Activated CD8-positive, alpha-beta memory T cell treated with anti-CD3 and anti-CD28 coated beads, Interleukin-2, amount 50 U/mL, for 1 hour (primary cell): ENCODE data around the gene CNOT6L.

Experiments used
- DNase-seq: peaks from one replicate; pipeline ENCODE4 v3.0.0-alpha.2; 2020; ENCODE audit errors: extremely low read depth

The CNOT6L gene

DNA sequence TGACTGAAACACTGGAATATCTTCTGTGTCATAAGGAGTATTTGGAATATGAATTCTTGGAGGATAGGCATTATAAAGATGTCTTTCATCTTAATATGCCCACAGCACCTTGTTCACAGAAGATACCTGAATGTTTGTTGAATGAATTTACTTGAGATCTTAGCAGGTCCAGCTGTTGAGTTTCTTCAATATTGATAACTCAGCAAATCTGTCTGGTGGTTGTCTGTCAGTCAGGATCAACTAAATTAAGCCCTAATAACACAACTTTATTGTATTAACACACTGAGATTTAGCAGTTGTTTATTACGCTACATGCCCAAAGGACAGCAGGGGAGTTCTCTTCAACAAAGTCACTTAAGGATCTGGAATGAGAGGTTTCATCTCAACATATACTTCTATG lies 106.5 kb downstream of the CNOT6L start:
- no peak for DNase-seq

DNA sequence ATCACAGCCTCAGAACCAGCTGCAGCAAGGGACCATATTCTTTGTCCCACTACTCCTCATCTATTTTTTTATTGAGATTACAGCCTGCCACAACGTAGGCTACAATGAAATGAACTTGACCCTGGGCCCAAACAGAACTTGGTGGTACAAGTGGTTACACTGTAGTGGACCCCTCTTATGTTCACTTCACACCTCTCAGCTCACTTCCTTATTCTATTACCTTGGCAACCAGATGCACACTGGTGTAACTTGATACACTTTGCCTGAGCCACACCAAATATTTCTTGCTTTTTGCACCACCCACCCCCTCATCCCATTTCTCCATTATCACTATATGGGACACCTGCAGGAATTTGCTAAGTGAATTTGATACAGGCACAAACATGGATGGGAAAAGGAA lies 107.7 kb downstream of the CNOT6L start:
- no peak for DNase-seq

DNA sequence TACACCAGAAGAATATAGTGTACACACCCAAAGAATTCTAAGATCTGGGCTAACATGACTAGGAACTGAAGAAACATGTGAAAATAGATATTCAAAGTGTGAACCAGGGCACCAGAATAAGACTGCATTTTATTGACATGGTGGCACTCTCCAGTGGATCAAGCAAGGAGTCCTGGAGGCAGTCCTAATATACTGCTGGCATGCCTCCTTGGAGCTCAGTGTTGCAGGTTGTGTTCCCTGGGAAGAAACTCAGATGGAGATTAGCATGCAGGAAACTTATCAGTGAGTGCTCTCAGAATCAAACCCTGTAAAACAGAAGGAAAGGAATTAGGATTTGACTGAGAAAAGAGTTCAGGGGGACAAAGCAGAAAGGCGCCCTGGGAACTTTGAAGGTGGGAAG lies 108.5 kb downstream of the CNOT6L start:
- DNase-seq = no peak

DNA sequence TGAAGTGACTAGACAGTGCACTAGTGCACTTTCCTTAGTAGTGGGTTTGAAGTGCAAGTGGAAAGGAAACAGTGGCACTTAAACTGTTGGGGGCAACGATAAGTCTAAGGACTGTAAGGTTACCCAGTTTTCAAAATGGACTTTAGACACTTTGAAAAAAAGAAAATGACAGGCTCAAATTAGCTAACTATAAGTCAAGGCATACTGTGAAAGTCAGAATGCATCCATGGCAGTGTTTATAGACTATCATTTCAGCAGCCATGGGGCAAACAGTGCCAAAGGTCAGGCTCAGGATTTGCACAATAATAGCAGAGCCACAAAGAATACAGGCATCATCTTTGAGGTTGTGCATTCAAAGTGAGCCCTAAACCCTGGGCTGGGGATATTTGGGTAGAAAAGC lies 109.1 kb downstream of the CNOT6L start:
- DNase-seq = no peak

DNA sequence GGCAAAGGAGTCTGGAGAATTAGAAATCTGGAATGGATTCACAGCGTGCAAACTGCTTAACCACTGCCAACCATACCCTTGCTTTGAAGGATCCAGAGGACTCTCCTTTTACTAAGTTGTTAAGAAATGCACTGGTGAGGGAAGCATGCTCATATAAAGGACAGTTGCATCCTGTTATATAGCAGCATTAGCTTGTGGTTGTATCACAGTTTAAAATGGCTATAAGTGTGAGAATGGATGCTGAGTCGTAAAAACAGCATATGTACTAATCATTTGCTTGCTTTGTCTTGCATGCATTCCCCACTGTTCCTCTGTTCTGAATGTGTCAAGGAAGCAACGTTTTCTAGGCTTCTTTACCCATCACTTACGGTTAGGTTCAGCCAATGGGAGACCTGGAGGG lies 112.5 kb downstream of the CNOT6L start:
- DNase-seq = no peak

DNA sequence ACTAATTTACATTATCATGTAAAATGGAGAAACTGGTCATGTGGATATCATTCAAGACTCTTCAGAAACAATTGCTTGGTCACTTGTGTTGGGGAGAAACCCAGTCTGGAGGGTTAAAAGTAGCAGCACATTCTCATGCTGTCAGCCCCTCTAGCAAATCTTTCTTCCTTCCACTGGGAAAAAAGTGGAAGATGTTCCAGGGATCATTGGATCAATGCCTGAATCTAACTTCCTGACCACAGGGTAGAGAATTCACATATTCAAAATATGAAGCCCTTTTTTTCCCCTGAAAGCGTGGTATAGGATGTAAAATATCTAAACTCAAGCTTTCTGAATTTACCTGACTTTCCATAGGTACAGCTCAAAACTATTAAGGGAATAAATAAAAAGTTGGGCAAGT lies 115.5 kb downstream of the CNOT6L start:
- DNase-seq = no peak

DNA sequence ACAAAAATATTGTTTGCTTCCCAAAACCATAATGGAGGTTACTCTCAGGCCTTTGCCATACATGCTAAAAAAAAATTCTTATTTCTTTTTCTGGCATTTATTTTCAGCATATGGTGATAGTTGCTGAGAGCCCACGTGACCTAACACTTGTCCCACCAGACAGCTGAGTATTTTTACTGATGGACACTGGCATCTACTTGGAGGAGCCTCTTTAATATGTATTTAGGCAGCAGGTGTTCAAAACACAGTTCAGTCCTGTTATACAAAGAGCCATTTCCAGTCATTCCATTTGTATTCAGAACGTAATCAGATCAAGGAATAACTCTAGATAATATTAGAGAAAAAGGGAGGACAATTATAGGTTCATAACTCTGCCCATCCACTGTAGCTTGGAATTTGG lies 118.0 kb downstream of the CNOT6L start:
- DNase-seq = no peak

DNA sequence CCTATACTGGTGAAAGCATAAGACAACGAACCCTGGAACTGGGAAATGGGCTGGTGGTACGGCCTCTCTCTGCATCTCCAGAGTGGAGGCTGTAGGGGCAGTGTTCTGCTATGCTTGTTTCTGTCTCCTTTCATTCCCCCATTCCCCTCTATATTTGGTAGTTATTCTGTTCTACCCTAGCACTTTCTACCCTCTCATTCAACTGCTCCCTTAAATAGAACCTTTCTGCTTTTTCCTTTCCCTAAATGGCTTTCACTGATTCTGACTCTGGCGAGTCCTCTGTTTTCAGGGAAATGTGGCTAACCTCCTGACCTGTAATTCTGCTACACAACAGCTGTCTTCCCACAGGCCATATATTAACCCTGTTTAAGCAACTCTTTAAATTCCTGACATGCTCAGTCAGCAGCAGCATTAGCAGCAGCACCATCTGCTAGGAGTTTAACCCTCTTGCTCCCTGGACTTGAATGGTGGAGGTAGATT lies 119.4 kb downstream of the CNOT6L start:
- no peak for DNase-seq

DNA sequence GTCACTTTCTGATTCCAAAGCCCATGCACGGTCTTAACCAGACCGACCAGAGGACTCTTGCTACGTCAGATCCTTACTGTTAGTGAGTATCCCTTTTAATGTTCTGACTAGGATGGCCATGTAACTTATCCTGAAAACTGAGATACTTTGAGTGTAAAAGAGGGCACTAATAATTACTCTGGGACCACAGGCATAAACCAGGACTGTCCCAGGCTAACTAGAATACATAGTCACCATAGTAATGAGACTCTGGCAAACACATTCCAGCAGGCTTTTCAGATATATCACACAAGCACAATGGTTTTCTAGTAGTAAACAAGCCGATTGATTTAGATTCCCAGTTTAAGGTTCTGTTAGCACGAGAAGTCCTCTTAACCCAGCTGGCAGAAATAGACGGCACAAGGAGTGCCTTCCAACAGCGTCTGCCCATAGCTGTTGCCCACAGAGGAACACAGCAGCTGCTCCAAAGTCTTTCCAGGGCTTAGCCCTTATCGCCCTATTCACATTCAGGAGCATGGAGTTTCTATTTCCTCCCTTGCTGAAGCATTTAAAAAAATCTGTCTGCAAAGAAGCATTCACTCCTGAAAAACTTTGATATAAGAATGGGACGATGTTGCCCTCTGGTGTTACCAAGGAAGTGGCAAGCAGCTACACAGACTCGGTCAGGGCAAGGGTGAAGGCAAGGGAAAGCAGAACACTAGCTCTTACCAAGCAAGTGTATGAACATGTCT lies 121.1 kb downstream of the CNOT6L start:
- DNase-seq = no peak

DNA sequence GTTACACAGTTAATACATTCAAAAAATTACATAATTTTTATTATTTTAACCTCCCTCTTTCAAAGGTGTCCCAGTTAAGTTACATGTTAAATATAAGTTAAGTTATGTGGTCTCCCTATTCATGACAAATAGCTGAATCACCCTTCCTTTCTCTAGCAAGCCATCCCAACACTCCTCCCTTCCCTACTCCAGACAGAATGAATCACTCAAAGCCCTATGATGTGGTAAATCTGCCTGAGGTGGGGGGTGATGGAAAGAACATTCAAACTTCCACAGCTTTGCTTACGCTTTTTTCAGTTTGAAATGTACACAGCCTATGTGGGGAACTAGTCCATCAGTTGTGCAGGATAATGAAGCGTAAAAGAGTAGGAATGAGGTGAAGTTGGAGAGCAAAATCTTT lies 123.4 kb downstream of the CNOT6L start:
- DNase-seq = no peak

DNA sequence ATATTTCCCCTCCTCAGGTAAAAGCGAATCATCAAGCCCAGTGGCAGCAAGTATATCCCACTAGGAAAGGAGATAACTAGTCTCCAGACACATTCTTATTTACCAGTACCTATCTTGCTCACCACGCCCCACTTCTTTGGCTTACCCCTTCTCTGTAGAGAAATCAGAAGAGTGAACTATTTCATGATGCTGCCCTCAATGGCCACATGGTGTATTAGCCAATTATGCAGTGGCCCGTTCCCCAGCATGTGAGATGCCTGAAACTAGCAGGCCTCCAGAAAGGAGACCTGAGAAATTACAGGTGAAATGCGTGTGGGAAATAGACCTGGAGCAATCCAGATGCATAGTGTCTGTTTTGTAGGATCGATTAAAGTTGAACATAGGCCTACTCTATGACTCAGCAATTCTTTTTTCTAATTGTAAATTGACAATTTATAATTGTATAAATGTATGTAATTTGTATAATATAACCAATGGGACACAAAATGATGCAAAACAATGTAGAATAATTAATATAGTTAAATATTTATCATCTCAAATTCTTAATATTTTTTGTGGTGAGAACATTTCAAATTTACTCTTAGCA lies 126.2 kb downstream of the CNOT6L start:
- no peak for DNase-seq

DNA sequence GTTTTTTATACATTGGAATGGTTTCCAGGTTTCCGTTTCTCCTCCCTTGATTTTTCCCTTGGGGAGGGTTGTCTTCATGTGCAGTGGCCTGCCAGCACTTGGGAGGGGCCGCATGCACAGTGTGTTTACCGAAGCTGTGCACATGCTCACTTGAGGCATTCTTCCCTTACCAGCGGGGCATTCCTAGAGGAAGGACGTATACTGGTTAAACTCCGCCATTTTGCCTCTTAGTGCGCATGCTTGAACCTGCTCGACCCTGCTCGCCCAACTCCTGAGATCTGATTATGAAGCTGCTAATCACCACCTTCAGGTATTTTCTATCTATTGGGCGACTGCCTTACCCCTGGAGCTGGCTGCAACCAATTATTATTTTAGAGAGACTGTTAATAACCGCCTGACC lies 137.4 kb downstream of the CNOT6L start:
- no peak for DNase-seq

DNA sequence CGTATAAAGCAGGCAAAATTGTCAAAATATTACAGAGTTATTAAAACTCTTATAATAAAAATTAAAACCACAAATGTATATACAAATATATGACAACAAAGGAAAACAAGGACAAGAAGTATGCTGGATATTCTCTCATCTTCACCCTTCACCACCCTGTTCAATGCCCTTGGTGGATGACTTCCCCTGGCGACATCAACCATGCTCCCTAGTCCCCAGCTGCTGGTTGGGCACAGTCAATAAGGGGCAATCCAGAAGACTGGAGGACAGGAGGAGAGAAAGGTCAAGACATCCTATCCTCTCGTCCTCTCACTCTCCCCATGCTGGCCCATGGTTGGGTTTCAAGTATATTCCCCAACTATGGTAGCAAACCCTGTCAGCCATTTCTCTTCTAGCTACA lies 142.3 kb downstream of the CNOT6L start:
- no peak for DNase-seq

DNA sequence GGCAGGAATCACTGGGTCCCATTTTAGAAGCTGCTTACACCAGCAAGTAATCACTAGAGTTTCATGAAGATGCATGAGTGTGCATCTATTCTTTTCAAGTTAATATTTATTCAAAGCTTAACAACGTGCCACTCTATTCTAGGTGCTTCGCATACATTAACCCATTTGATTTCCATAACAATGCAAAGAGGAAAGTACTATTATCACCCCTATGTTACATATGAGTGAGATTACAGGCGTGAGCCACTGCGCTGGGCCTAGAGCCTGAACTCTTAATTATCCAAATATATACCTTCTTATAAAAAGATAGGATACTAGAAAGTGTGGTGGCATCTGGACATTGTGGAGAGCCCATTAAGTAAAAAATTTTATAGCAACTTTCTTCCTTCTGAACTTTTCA lies 148.1 kb downstream of the CNOT6L start:
- DNase-seq = no peak

DNA sequence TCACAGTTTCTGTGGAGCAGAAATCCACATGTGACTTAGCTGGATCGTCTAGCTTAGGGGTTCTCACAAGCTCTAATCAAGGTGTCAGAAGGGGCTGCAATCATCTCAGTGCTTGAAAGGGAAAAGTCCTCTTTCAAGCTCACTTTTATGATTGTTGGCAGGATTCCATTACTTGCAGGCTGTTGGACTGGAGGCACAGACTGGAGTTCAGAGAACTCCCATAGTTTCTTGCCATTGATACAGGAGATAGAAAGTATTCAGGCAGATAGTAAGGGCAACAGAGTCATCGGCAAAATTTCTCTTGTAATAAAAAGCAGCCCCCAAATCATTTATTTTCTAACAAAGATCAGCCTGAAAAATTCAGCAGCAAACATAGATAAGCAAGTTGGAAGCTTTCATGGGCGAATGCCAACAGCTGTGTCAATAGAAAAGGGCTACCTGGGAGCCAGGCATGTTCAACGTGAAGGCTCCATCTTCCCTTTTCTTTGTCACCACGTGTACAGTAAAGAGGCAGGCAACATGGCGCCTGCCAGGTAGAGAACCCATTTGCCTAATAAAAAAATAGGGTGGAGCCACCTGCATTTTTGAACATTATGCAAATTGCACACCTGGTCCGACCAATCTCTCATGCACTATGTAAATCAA lies 149.1 kb downstream of the CNOT6L start:
- no peak for DNase-seq

DNA sequence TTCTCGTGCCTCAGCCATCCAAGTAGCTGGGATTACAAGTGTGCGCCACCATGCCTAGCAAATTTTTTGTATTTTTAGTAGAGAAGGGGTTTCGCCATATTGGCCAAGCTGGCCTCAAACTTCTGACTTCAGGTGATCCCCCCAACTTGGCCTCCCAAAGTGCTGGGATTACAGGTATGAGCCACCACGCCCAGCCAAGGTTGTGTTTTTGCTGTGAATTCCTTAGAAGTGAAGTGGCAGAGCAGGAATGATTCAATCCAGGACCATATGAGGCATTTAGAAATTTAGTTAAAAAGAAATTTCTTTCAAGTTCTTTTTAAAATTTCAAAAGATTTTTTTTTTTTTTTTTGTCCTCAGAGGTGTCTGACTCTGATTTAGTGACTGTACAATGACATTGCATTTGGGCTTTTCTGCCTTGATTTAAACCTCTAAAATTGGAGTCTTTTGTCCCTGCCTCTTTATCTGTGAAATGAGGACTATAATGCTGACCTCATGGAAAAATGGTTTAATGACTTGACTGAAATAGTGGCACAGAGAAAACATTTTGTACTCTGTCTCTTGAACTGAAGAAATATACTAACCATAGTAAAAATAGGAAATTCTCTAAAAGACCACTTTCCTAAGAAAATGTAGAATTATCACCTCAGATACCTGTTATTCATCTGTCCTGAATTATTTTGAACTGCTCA lies 153.6 kb downstream of the CNOT6L start:
- DNase-seq = no peak
